ENCODE results near the gene ANKRD33B. TPM values are rescaled to one million over a fixed set of nuclear protein-coding genes. Genes with fewer than 3 reads are reported as not detected.

ANKRD33B gene
- total RNA-seq, 2 donors from 2014 or later: 4.1 to 7.4 TPM

- H3K27me3 ChIP-seq (replicated peaks; ENCODE audit: insufficient read depth): no peaks in the 10 kb centered on the region
- DNase-seq (ENCODE audit: low spot score): no peak
- H3K4me3 ChIP-seq: no peak overlapping the region
- H3K36me3 ChIP-seq: no peaks in the 10 kb centered on the region
- H3K9me3 ChIP-seq: no peaks in the 10 kb centered on the region
- no peak for TF ChIP-seq CTCF (IDR thresholded peaks at IDR 0.05)
- no peak for TF ChIP-seq POLR2A (IDR thresholded peaks at IDR 0.05)
- no peak for TF ChIP-seq POLR2AphosphoS5 (IDR thresholded peaks at IDR 0.05)
- 80% methylated on average over 29 of the region's 29 CpGs for WGBS
- H3K4me1 ChIP-seq (replicated peaks): no peaks in the 10 kb centered on the region
- intact Hi-C loops (cut with DNase I): no loop called here
- H3K27ac ChIP-seq: no peak overlapping the region
These were observed 91.5 kb downstream of the ANKRD33B start for GRCh38 chr5:10655161-10655971.

GRCh38 chr5:10655972-10656830 is 92.3 kb downstream of the ANKRD33B start:
- Histone ChIP-seq H3K9me3 (no peaks in the 10 kb centered on the region), H3K4me1 (replicated peaks) (no peaks in the 10 kb centered on the region), H3K36me3 (no peaks in the 10 kb centered on the region), H3K27me3 (replicated peaks; ENCODE audit: insufficient read depth) (no peaks in the 10 kb centered on the region), H3K4me3 (no peak overlapping the region), H3K27ac (no peak overlapping the region)
- no peak for DNase-seq (ENCODE audit: low spot score)
- TF ChIP-seq POLR2AphosphoS5 (IDR thresholded peaks at IDR 0.05) (no peak), CTCF (IDR thresholded peaks at IDR 0.05) (no peak), POLR2A (IDR thresholded peaks at IDR 0.05) (no peak)
- intact Hi-C loops (cut with DNase I): no loop called here
- WGBS: 73% methylated on average over 18 of the region's 18 CpGs

GRCh38 chr5:10658265-10658664 is 94.4 kb downstream of the ANKRD33B start:
- TF ChIP-seq CTCF (IDR thresholded peaks at IDR 0.05) (no peak), POLR2AphosphoS5 (IDR thresholded peaks at IDR 0.05) (no peak), POLR2A (IDR thresholded peaks at IDR 0.05) (no peak)
- Histone ChIP-seq H3K36me3 (no peaks in the 10 kb centered on the region), H3K4me1 (replicated peaks) (no peaks in the 10 kb centered on the region), H3K27me3 (replicated peaks; ENCODE audit: insufficient read depth) (no peaks in the 10 kb centered on the region), H3K27ac (no peak overlapping the region), H3K4me3 (no peak overlapping the region), H3K9me3 (no peaks in the 10 kb centered on the region)
- WGBS: 83% methylated on average over 4 of the region's 4 CpGs
- intact Hi-C loops (cut with DNase I): no loop called here
- DNase-seq (ENCODE audit: low spot score): no peak

- H3K4me1 ChIP-seq (replicated peaks): no peaks in the 10 kb centered on the region
- 86% methylated on average over 3 of the region's 3 CpGs for WGBS
- no peaks in the 10 kb centered on the region for H3K27me3 ChIP-seq (replicated peaks; ENCODE audit: insufficient read depth)
- no peaks in the 10 kb centered on the region for H3K36me3 ChIP-seq
- no peak overlapping the region for H3K4me3 ChIP-seq
- no peak overlapping the region for H3K27ac ChIP-seq
- intact Hi-C loops (cut with DNase I): no loop called here
- H3K9me3 ChIP-seq: no peaks in the 10 kb centered on the region
- no peak for DNase-seq (ENCODE audit: low spot score)
- TF ChIP-seq POLR2AphosphoS5 (IDR thresholded peaks at IDR 0.05) (no peak), CTCF (IDR thresholded peaks at IDR 0.05) (no peak), POLR2A (IDR thresholded peaks at IDR 0.05) (no peak)
These were observed 96.3 kb downstream of the ANKRD33B start for GRCh38 chr5:10660135-10660534.
